Calu3 (cell line): ENCODE measurements around the gene FFAR1. TPM values are rescaled to one million over a fixed set of nuclear protein-coding genes. Genes with fewer than 3 reads are reported as not detected.

ENCODE experiments used
- BruUV-seq: library from RNA; stranded (reverse); fragments of 400-500 nt; replicated peaks from 2 replicates; lab custom pipeline; 2021; lab: Mats Ljungman, UMichigan
- CTCF ChIA-PET: fragments of 300-600 bp; sonication (Branson Sonifier 250); formaldehyde crosslinking; loops from one replicate; lab custom pipeline; 2022; ENCODE audit warnings: antibody characterized with exemption; lab: Charles Lee
- DNase-seq: peaks from one replicate; pipeline ENCODE4 v3.0.0; 2022
- H3K27ac Mint-ChIP-seq: one replicate; pipeline ENCODE4 v1.8.0; 2022; ENCODE audit warnings: mixed read lengths; ENCODE audit not compliant: unreplicated experiment
- H3K27me3 Mint-ChIP-seq: one replicate; pipeline ENCODE4 v1.8.0; 2022; ENCODE audit warnings: mixed read lengths; ENCODE audit not compliant: unreplicated experiment
- H3K36me3 Mint-ChIP-seq: one replicate; pipeline ENCODE4 v1.8.0; 2022; ENCODE audit warnings: mild to moderate bottlenecking, moderate library complexity, mixed read lengths; ENCODE audit not compliant: insufficient read depth, unreplicated experiment
- H3K4me1 Mint-ChIP-seq: one replicate; pipeline ENCODE4 v1.8.0; 2022; ENCODE audit warnings: mild to moderate bottlenecking, low read depth, mixed read lengths; ENCODE audit not compliant: unreplicated experiment
- H3K4me3 Mint-ChIP-seq: one replicate; pipeline ENCODE4 v1.8.0; 2022; ENCODE audit warnings: mild to moderate bottlenecking, low read depth, moderate library complexity, mixed read lengths; ENCODE audit not compliant: unreplicated experiment
- H3K9me3 Mint-ChIP-seq: one replicate; pipeline ENCODE4 v1.8.0; 2022; ENCODE audit warnings: low read depth, mixed read lengths; ENCODE audit not compliant: unreplicated experiment
- CTCF ChIP-seq: fragments of 200-600 bp; IDR thresholded peaks from one replicate; pipeline ENCODE4 v1.8.0; 2022; ENCODE audit warnings: antibody characterized with exemption; ENCODE audit not compliant: unreplicated experiment
- intact Hi-C: fragments of 100-400 bp; cut with micrococcal nuclease; formaldehyde crosslinking; loops from one replicate; pipeline ENCODE4 v1.10.0; 2022; ENCODE audit not compliant: unreplicated experiment
- total RNA-seq: library from RNA; stranded (reverse); gene quantifications from 2 replicates; pipeline ENCODE4 v1.2.3, GENCODE V29; 2022

Gene FFAR1
- total RNA-seq, 1 experiment from 2014 or later: not detected

GRCh38 chr19:35311901-35312665 is 35.6 kb upstream of the FFAR1 start:
- CTCF ChIA-PET: interaction anchor here (0.6 to 1.2 kb wide), 3 partner anchors 11 to 183 kb away, joined by 4 to 6 read pairs (median 4); no protein-coding TSS in a partner anchor
- H3K36me3 Mint-ChIP-seq: no peaks in the 10 kb centered on the region
- TF ChIP-seq CTCF: no peak
- H3K27ac Mint-ChIP-seq: no peak overlapping the region
- H3K27me3 Mint-ChIP-seq: no peaks in the 10 kb centered on the region
- DNase-seq: no peak
- no peaks in the 10 kb centered on the region for H3K9me3 Mint-ChIP-seq
- intact Hi-C loops: no loop called here
- H3K4me3 Mint-ChIP-seq: no peak overlapping the region
- BruUV-seq: no TSS peak
- peaks cover 26% of the 10 kb centered on the region for H3K4me1 Mint-ChIP-seq

- peak overlapping the region; percentile 31 for H3K27ac Mint-ChIP-seq
- DNase-seq: peak; percentile 39
- no peak for TF ChIP-seq CTCF
- H3K4me1 Mint-ChIP-seq: peaks cover 38% of the 10 kb centered on the region
- H3K4me3 Mint-ChIP-seq: no peak overlapping the region
- no peaks in the 10 kb centered on the region for H3K27me3 Mint-ChIP-seq
- no peaks in the 10 kb centered on the region for H3K9me3 Mint-ChIP-seq
- H3K36me3 Mint-ChIP-seq: peaks cover 4% of the 10 kb centered on the region
- intact Hi-C loops: no loop called here
- CTCF ChIA-PET: interaction anchor here (0.6 kb wide), 1 partner anchor 543 kb away, joined by 3 read pairs; the partner anchor contains the start of gene KIRREL2
- BruUV-seq: no TSS peak
These were observed 34.1 kb upstream of the FFAR1 start for GRCh38 chr19:35313587-35313986.

- no peak for TF ChIP-seq CTCF
- no peak for DNase-seq
- no peak overlapping the region for H3K27ac Mint-ChIP-seq
- H3K9me3 Mint-ChIP-seq: no peaks in the 10 kb centered on the region
- H3K27me3 Mint-ChIP-seq: no peaks in the 10 kb centered on the region
- no TSS peak for BruUV-seq
- peaks cover 42% of the 10 kb centered on the region for H3K4me1 Mint-ChIP-seq
- intact Hi-C loops: no loop called here
- no peak overlapping the region for H3K4me3 Mint-ChIP-seq
- H3K36me3 Mint-ChIP-seq: peaks cover 8% of the 10 kb centered on the region
- CTCF ChIA-PET: no interaction called here
These were observed 33.7 kb upstream of the FFAR1 start for GRCh38 chr19:35314031-35314430.

- no peak overlapping the region for H3K4me3 Mint-ChIP-seq
- peaks cover 14% of the 10 kb centered on the region for H3K36me3 Mint-ChIP-seq
- no peaks in the 10 kb centered on the region for H3K9me3 Mint-ChIP-seq
- intact Hi-C loops: no loop called here
- H3K27me3 Mint-ChIP-seq: no peaks in the 10 kb centered on the region
- CTCF ChIA-PET: interaction anchor here (0.6 to 1.2 kb wide), 2 partner anchors 8 to 144 kb away, joined by 3 to 4 read pairs; no protein-coding TSS in a partner anchor
- no peak for DNase-seq
- peaks cover 49% of the 10 kb centered on the region for H3K4me1 Mint-ChIP-seq
- no peak overlapping the region for H3K27ac Mint-ChIP-seq
- no TSS peak for BruUV-seq
- TF ChIP-seq CTCF: no peak
These were observed 32.7 kb upstream of the FFAR1 start for GRCh38 chr19:35314858-35315470.
